GM19452 (cell line): Measurements from ENCODE around the gene RNF144B.
A peak's percentile ranks its signal among the peaks of the same experiment; 100 is the strongest.
"Not testable (repeated sequence)": the region's sequence is repeated elsewhere in the genome, so short reads cannot be mapped to it uniquely, and the experiment has no call there.

Experiments
- ATAC-seq: cut with Tn5 transposase; IDR thresholded peaks from one replicate; pipeline ENCODE4 v1.9.1; 2021; ENCODE audit not compliant: unreplicated experiment

Gene RNF144B

DNA sequence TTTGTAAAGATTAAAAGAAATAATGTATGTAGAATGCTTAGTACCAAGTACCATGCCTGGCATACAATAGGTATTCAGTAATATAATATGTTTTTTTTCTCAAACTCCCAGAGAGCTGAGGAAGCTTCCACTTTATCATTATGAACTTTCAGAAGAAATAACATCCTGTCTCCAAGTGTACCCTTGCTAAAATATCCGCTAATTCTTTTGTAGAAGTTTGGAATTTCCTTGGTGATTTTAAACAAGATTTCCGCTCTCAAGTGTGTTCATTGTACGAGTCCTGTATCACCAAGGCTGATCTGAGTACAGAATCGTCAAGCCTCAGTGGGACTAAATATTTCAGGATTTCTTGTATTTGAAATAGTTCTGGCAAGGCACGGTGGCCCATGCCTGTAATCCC, 16.1 kb upstream of the RNF144B start:
- no peak for ATAC-seq

DNA sequence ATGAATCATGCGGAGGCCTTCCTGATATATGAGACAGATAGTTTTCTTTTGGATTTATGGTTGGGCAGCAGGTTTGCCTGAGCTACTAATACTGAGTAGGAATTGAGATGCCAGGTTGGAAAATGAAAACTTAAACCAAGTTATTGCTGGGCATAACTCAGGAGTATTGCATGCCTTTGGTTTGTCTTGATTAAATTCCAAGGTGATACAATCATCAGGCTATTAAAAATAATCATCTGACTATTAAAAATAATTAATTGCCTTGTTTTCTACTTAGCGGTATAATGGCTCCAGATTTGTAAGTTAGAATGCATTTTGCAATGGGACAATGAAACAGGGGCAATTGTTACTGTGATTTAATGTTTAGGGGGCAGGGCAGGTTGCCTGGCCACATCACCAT, 15.5 kb upstream of the RNF144B start:
- no peak for ATAC-seq

DNA sequence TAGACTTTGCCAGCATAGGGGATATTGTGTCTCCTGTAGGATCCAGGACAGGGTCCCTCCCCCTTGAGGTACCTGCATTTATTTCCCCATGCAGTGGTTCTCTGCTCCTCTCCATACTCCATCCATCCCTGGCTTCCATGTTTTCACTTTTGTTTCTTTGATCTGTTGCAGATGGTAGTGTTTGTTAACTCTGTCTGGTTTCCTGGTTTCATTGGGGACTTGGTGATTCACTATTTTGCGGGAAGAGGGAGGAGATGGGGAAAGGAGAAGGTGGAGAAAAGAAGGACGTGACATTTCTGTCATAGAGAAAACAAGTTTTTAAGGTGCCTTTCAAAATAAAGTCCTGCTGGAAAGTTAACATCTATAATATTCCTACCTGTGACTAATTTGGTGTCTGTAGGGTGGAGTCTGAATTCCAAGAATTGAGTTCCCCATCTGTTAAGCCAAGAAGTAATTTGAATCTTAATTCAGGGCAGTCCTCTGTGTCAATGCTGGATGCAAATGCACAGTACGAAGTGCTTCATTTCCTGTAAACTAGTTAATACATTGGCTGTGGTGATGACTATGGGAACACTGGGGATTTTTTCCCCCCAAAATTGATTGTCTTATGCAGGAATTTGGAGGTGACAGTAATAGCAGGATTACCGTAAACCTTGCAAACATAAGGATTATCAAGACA, 6.9 kb upstream of the RNF144B start:
- no peak for ATAC-seq

DNA sequence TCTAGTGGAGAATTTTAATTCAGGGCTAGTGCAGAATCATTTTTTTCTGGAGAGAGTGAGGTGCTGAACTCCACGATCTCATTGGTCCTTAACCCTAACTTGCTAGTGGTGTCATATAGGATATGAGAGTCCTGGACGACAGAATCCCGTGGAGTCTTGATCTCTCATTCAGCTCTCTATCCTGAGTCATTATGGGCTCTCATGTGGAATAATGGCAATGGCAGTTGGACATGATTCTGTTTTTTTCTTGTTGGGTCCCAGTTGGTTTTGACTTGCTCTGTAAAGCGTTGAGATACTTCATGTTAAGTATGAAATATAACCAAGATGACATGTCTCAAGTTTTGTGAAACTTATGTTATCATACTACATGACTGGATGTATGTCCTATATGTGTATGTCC, 6.3 kb upstream of the RNF144B start:
- ATAC-seq: no peak

DNA sequence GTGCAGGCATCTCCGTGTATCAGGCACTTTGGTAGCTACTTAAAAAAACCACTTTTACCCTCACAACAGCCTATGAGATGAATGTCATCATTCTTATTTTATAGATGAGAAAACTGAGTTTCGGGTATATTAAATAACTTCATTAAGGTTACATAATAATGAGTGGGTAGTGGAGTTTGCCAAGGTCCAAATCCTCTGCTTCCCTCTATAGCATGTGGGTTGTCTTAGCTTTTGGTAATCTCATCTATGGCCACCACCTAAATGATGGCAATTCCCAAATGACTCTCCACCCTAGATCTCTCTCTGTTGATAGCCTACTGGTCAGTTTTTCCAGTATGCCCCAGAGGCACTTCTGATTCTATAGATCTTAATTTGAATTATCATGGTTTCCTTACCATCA, 3.7 kb upstream of the RNF144B start:
- ATAC-seq: no peak

DNA sequence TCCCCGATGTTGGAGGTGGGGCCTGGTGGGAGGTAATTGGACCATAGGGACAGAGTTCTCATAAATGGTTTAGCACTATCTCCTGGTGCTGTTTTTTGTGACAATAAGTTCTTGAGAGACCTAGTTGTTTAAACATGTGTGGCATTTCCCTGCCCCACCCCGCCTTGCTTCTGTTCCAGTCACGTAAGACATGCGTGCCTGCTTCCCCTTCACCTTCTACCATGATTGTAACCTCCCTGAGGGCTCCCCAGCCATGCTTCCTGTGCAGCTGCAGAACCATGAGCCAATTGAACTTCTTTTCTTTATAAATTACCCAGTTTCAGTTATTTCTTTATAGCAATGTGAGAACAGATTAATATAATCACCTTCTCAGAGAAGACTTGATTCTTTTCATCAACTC, 2.5 kb upstream of the RNF144B start:
- ATAC-seq: no peak

DNA sequence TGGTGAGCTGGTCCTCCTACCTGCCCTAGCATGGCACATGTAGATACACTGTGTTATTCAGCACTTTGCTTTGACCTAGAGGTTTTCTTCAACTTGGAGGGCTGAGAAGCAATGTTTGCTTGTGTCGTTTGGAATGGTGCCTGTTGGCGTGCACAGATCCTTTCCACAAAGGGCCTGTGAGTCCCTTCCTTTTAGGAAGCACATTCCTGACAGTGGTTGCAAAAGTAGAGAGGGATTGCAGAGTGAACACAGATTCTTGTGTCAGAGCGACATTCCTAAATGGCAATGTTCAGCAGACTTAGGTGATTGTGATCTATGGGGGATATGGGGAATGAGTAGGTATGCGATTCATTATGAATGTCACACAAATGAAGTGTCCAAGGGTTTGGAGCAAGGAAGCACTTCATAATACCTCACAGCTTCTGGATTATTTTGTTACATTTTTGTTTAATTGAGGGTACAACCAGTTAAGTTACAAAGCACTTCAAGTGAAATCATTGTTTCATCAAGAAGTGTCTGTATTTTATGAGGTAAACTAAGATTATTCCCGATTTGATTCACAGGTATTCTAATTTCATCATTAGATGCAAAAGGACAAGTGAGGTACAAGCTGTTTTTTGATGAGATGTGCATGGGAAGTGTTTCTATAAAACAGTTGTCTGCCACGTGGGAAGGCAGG, 713 bp upstream of the RNF144B start:
- ATAC-seq: no peak

DNA sequence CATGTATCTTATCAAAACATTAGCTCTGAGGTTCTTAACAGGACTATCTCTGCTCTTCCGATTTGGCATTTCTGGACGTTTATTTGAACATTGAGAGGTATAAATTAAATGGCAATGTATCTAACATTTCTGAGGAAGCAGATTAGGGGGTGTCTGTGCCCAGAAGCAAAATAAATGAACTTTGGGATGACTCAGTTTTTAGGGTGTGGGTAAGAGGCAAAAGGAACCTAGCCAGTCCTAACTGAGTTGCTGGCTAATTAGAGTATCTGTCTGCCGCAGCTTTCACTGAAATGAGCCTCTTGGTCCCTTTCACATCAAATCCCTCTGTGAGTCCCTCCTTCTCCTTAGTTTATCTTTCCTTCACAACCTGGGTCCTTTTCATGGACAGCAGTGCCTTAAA, 1.1 kb downstream of the RNF144B start:
- ATAC-seq: no peak

DNA sequence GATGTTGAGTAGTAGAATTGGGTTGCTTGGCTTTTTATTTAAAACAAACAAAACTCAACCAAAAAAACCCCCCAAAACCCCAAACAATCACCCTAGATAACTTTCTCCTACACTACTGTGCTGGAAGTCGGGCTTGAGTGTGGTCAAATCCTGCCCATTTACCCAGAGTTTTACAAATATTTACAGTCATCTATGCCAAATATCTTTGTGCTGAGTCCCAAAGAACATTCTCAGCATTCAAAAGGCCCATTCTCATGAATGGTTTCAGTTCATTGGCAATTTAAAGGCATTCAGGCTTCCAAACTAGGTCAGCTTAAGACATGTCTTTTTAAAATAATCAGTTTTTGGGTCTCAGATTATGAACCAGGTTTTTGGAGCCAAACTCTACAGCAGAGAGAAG, 1.8 kb downstream of the RNF144B start:
- no peak for ATAC-seq

DNA sequence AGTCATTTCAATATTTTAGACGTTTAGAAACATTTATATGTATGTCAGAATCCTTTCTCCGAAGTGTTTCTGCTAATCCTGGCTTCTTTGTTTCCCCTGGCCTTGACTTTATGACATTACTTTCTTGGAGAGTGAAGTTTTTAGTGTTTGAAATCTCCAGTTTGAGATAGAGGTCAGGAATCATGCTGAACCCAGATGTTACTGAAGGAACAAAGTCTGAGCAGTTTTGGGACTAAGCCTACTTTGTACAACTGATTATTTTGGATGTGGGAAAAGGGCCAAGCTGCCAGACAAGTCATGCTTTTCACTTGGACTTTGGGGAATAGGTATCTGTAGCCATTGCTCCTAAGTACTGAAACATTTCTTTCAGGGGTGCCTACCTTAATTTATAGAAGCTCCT, 2.3 kb downstream of the RNF144B start:
- ATAC-seq: no peak

DNA sequence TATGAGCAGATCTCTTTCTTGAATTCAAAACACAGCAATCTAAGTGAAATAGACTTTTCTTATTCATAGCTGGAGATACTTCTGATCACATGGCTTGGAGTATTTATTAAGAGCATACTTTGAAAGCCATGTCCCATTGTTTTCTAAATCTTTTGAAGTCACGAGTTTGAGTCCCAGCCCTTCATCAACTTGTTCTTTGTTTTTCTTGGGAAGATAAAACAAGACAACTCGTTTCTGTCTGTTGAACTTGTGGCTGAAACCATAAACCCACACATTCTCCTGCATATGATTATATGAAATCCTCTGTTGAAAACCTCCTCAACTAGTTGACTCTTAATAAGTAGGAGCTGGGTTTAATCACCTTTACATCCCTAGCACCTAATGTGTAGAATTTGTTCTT, 3.3 kb downstream of the RNF144B start:
- no peak for ATAC-seq

DNA sequence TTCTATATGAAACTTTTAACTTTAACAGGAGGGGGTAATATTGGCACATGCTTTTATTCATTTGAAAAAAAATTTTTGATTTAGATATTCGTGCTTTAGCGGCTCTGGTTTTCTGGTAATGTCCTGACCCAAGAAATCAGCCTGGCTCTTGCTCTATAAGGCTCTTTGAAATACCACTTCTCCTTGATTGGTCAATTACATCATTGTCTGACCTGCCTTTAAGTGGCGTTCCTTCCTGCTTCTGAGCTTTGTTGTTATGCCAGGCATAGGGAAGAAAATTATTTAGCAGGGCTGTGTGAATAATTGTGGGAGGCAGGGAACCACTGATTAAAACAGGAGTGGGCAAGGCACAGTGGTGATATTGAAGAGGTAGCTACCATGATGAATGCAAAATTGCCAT, 3.9 kb downstream of the RNF144B start:
- no peak for ATAC-seq

DNA sequence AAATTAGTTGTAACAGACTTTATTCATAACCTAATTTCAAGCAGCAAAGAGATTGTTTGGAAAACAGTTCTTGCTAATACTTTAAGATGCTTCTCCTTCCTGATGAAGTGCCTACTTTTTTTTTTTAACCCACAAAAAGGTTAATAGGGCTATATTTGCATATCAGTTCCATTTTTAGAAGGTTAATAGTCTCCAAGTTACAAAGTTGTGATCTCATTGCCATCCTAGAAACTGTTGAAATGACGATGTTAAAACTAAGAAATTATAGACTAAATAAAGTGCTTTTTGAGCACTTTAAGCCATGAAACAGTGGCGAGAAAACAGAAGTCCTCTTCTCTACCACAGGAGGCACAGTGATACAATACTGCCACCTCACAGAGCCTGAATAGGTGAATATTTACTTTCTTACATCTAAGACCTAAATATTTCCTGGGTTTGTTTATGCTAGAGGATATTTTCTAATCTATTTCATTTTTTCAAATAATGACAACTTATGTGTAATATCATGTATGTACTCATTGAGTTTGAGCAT, 5.3 kb downstream of the RNF144B start:
- no peak for ATAC-seq

DNA sequence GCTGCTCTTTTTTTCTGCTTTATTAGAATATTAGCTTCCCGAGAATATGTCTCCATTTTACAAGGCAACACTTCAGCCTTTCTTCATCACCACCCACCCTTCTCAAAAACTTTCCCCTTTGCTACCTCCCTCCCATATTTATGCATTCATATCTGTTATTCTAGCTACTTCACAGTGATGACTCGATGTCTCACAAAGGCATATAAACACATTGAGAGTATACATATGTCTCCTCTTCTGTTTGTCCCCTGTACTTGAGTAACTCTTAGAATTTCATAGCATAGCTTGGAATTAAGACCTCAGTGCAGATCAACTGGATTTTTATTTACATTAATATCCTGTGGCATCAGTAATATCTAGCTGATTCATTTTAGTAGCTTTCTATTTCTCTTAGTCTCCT, 6.5 kb downstream of the RNF144B start:
- ATAC-seq: no peak

DNA sequence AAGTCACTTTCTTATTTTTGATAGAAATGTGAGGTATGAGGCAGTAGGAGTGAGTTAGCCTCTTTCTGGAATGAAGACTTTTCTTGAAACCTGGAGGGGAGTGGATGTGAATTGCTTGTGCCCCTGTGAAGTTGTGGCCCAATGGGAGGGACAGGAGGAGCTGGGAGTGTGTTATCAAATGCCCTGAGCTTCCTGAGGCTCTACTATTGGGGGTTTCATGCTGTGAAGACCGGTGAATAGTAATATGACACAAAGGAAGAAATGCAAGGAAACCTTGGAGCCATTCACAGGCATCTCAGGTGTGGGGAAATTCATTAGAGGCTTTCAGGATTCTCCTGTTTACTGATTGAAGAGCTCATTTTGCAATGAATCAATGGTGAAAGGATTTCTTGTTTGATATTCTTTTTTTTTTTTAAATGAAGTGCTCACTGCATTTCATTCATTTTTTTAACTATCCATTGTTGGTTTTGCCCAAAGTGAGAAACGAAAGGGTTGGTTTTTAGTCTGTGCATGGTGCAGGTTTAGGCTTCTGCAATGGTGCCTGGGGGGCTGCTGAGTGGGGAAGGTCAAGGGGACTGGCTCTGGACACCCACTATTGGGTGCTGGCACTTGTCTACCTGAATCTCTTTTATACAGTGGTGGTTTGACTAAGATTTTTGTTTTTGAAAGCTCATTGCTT, 8.2 kb downstream of the RNF144B start:
- ATAC-seq: no peak

DNA sequence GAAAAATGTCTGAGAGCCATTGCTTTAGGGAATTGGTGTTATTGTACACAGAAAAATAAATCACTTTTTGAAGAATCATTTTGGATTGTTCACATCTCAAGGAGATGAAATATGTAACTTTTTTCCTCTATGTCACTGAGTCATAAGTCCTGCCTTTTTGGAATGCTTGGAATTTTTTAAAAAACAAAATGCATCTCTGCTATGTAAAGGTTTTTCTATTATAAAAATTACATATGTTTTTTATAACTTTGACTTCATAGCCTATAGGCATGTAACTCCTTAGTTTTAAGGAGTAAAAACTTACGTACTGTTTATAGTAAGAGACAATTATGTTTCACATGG, 8.7 kb downstream of the RNF144B start:
- no peak for ATAC-seq

DNA sequence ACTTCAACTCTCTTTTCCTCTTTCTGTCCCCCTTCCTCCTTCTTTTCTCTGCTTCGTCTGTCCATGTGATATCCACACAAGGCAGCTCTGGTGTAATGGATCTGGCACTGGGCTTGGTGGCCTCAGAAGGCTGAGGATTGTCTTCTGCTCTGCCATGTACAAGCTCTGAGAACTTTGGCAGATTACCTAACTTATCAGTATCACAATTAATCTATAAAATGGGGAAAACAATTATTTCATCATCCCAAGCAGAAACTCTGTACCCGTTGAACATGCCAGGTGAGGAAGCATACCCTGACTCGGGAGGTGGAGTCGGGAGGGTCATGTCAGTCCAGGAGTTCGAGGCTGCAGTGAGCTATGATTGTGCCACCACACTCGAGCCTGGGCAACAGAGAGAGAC, 10.6 kb downstream of the RNF144B start:
- no peak for ATAC-seq

DNA sequence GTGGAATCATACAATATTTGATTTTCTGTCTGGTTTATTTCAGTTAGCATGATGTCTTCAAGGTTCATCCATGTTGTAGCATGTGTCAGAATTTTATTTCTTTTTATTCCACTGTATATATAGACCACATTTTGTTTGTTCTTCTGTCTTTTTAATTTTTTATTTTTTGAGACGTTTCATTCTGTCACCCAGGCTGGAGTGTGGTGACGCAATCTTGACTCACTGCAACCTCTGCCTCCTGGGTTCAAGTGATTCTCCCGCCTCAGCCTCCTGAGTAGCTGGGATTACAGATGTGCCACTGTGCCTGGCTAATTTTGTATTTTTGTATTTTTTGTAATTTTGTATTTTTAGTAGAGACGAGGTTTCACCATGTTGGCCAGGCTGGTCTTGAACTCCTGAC, 11.1 kb downstream of the RNF144B start:
- ATAC-seq: not testable (repeated sequence)

DNA sequence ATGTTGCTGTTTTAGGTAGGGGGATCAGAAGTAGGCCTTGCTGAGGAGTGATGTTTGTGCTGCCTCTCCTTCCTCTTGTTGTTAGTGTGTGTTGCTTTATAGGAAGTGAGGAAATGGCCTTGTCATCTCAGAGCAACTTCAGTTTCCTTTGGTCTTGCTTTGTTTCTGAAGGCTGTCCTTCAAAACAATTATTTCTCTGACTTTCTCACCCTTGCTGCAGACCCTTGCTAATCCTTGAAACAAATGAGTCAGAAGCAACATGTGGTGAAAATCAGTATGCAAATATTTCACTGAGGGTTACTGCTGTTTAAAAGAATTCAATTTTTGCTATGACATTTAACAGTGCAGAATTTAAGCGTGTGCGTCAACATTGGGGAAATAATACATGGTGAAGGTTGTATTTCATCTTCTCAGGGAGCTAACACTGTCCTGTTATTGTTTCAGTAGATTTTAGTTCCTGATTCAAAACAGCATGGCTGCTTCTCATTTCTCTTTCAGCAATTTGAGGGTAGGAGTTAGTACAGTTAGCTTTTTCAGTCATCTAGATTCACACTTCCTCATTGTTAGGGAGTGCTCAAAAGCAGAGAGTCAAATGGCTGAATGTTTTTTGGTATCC, 13.8 kb downstream of the RNF144B start:
- ATAC-seq: peak; percentile 89

DNA sequence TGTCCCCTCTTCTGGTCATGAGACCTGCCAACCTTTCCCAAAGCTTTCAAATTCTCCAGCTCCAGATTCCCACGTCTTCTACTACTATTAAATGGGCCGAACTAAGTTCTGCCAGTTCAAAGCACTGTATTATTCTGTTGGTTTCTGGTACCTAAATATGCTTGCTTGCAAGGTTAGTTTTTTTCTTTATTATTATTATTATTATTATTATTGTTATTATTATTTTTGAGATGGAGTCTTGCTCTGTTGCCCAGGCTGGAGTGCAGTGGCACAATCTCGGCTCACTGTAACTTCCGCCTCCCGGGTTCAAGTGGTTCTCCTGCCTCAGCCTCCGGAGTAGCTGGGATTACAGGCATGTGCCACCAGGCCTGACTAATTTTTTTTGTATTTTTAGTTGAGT, 17.8 kb downstream of the RNF144B start:
- ATAC-seq: not testable (repeated sequence)

DNA sequence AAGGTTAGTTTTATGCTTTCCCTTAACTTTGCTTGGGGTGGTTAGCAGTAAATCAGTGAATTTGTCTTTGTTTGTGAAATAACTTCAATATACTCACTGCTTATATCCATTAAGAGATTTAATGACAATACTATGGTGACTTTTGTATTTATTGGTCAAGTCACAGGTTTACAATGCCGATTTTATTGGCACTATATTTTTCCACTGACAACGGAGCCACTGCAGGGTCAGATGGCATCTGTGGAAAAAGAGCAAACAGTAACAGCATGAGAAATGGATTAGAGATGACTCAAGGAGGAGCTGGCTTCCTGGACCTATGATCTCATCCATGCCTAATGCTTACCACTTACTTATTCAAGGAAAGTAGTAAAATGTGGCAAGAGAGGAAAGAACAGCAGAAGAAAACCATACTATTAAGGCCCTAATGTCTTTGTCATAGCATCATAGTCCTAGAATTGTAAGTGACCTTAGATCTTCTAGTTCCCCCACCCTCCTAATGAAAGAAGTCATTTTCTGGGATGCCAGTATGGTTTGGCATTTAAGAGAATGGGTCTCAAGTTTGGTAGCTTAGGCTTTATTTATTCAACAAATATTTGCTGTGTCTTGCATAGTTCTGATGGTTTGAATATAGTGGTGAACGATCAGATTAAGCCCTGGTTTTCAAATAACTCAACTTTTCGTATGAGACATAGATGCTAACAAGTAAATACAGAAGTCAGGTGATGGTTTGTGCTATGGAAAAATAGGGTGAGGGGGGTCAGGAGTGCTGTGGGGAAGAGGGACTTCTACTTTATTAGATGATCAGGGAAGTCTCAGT, 18.5 kb downstream of the RNF144B start:
- ATAC-seq: no peak
